Measurements from ENCODE around the gene SLC16A13. TPM values are rescaled to one million over a fixed set of nuclear protein-coding genes. Genes with fewer than 3 reads are reported as not detected.

The SLC16A13 gene
- total and polyA plus RNA-seq, 8 donors = 3.7 to 21.5 (median 4.8) TPM

GRCh38 chr17:6998855-6999508, 36.8 kb upstream of the SLC16A13 start:
- intact Hi-C loops (cut with DNase I) = loop anchor here in 1 of 2 donors (5.0 kb wide), 1 partner anchor 92 kb away; no protein-coding TSS in a partner anchor
- H3K36me3 ChIP-seq = peaks cover 0 to 76% of the 10 kb centered on the region in 2 donors

GRCh38 chr17:7001318-7001961, 34.4 kb upstream of the SLC16A13 start:
- DNase-seq (no peak), ATAC-seq (no peak)
- H3K4me3 ChIP-seq = no peak overlapping the region
- TF ChIP-seq CTCF (IDR thresholded peaks at IDR 0.05) = peak; percentile 29 to 33
- no peak overlapping the region for H3K27ac ChIP-seq
- no peaks in the 10 kb centered on the region for H3K9me3 ChIP-seq
- no peaks in the 10 kb centered on the region for H3K27me3 ChIP-seq
- H3K36me3 ChIP-seq = peaks cover 0 to 77% of the 10 kb centered on the region in 2 donors
- intact Hi-C loops (cut with DNase I) = loop anchor here in 1 of 2 donors (5.0 kb wide), 1 partner anchor 89 kb away; no protein-coding TSS in a partner anchor
- peaks cover 0 to 3% of the 10 kb centered on the region in 2 donors for H3K4me1 ChIP-seq

More at GRCh38 chr17:6998855-6999508, 36.8 kb upstream of the SLC16A13 start:
- DNase-seq = no peak
- no peak for TF ChIP-seq CTCF (IDR thresholded peaks at IDR 0.05)
- Histone ChIP-seq H3K9me3 (no peaks in the 10 kb centered on the region), H3K27ac (no peak overlapping the region), H3K27me3 (no peaks in the 10 kb centered on the region), H3K4me1 (peaks cover 0 to 14% of the 10 kb centered on the region in 2 donors), H3K4me3 (no peak overlapping the region)
- ATAC-seq = no peak

- no peak for TF ChIP-seq CTCF (IDR thresholded peaks at IDR 0.05)
- DNase-seq (no peak), ATAC-seq (no peak)
- Histone ChIP-seq H3K27ac (no peak overlapping the region), H3K4me3 (no peak overlapping the region), H3K36me3 (peaks cover 0 to 76% of the 10 kb centered on the region in 2 donors), H3K4me1 (no peaks in the 10 kb centered on the region), H3K9me3 (no peaks in the 10 kb centered on the region), H3K27me3 (no peaks in the 10 kb centered on the region)
- intact Hi-C loops (cut with DNase I) = loop anchor here in 1 of 2 donors (5.0 kb wide), 1 partner anchor 90 kb away; no protein-coding TSS in a partner anchor
These were observed 33.3 kb upstream of the SLC16A13 start for GRCh38 chr17:7002288-7003047.

- Histone ChIP-seq H3K4me3 (no peak overlapping the region), H3K27ac (no peak overlapping the region), H3K4me1 (peaks cover 0 to 6% of the 10 kb centered on the region in 2 donors), H3K27me3 (no peaks in the 10 kb centered on the region), H3K9me3 (no peaks in the 10 kb centered on the region), H3K36me3 (peaks cover 0 to 76% of the 10 kb centered on the region in 2 donors)
- DNase-seq (no peak), ATAC-seq (no peak)
- intact Hi-C loops (cut with DNase I) = loop anchor here in 1 of 2 donors (5.0 kb wide), 1 partner anchor 91 kb away; no protein-coding TSS in a partner anchor
- no peak for TF ChIP-seq CTCF (IDR thresholded peaks at IDR 0.05)
These were observed 32.1 kb upstream of the SLC16A13 start for GRCh38 chr17:7003745-7004144.

All from left lung (tissue), 10 donors.